ENCODE measurements around the gene MTCL1.

DNA sequence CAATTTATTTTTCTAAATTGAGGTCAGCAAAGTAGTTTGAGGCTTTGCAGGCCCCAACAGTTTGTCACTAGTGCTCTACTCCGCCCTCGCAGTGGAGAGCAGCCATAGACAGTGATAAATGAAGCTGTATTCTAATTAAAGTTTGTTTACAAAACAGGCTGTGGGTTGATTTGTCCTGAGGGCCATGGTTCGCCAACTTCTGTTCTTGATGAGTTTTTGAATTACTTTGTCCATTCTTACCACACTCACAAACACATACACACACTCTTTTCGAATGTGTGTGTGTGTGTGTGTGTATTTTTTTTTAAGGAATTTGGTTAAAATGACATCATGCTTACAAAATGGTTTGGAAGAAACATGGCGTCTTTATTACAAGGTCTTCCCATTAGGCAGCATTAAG, 68.6 kb downstream of the MTCL1 start:
- TF ChIP-seq, protein P1, sequence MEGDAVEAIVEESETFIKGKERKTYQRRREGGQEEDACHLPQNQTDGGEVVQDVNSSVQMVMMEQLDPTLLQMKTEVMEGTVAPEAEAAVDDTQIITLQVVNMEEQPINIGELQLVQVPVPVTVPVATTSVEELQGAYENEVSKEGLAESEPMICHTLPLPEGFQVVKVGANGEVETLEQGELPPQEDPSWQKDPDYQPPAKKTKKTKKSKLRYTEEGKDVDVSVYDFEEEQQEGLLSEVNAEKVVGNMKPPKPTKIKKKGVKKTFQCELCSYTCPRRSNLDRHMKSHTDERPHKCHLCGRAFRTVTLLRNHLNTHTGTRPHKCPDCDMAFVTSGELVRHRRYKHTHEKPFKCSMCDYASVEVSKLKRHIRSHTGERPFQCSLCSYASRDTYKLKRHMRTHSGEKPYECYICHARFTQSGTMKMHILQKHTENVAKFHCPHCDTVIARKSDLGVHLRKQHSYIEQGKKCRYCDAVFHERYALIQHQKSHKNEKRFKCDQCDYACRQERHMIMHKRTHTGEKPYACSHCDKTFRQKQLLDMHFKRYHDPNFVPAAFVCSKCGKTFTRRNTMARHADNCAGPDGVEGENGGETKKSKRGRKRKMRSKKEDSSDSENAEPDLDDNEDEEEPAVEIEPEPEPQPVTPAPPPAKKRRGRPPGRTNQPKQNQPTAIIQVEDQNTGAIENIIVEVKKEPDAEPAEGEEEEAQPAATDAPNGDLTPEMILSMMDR (conservative IDR thresholded peaks at IDR 0.05; ENCODE audit: low read length): no peak
- TF ChIP-seq EZH2phosphoT487 (IDR thresholded peaks at IDR 0.05; ENCODE audit: borderline replicate concordance): no peak

Measured in Loucy (cell line).